Fibroblast of peridontal ligament (primary cell): Measurements from ENCODE around the gene POLR3K.
A peak's percentile ranks its signal among the peaks of the same experiment; 100 is the strongest.

Source experiments
- DNase-seq: peaks from one replicate; pipeline ENCODE4 v3.0.0-alpha.2; 2010; ENCODE audit errors: extremely low read depth

Gene POLR3K

DNA sequence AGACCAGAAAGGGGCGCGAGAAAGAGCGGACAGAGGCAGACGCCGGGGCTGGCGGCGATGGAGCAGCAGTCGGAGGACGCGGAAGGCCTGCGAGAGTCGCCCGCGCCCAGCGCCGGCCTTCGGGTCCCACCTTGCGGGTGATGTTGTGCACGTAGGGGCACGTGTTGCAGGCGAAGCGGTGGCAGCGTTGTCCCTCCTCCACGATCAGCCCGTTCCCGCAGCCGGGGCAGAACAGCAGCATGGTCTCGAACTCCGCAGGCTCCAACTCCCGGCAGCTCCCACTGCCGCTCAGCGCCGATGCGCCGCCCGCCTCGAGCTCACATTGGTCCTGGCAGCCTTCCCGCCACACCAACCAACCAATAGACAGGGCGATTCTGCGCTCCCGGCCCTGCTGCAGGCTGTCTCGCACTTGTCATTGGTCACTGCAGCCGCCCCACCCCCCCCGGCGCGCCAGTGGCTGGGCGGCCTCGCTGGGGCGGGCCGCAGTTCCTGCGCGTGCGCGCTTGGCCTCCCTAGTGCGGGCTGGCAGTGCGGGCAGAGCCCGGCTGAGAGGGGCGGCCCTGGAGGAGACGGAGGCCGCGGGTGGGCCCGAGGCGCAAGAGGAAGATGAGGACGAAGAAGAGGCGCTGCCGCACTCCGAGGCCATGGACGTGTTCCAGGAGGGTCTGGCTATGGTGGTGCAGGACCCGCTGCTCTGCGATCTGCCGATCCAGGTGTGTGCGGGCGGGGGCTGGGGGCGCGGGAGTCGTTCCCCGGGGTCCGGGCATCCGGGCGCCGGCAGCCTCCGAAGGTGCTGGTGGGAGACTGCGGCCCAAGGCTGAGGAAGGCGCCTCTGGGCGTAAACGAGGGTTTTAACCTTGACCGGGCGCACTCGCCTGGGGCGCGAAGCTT is at the start of gene POLR3K, which contains the start of gene SNRNP25:
Gene POLR3K, minus strand, starts transcription at position 263 of the 891 bp plus-strand sequence. Its CDS starts 22 bp downstream, at position 241.
Gene SNRNP25, plus strand, starts transcription at position 483 of the 891 bp plus-strand sequence. Its CDS starts 189 bp downstream, at position 672.
- DNase-seq, result peak; percentile 95

DNA sequence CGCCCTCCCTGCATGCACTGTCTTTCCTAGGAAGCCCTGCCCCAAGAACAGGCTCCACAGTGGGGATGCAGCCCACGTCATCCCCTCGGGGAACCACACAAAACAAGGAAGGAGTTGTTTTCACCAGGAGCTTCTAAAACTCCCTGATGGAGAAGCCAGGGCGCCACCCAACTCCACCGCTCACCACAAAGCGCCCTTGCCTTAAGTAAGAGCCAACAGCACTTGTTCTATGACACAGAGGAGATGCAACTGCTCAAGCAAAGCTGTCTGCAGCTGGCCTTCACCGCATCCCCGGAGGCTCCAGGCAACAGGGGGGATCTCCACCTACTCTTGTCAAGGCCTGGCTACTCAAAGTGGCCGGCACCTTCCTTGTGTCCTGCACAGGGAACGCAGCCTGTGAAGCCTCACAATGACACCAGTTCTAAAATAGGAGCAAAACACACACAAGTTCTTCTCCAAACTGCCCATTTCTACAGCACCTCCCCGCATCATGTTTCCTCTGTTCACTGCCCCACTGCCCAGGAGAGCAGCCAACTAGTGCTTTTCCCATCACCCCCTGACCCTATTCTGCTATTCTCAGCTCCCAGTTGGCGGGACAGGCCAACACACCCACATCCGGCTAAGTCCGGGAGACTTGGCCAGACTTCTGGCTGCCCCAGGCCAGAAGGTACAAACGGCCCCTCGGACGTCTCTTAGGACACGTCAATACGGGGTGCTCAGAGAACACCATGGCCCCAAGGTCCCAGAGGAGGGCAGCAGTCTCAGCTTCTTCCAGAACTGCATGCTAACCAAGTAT is 48.9 kb upstream of the POLR3K start:
- peak; percentile 61 for DNase-seq

DNA sequence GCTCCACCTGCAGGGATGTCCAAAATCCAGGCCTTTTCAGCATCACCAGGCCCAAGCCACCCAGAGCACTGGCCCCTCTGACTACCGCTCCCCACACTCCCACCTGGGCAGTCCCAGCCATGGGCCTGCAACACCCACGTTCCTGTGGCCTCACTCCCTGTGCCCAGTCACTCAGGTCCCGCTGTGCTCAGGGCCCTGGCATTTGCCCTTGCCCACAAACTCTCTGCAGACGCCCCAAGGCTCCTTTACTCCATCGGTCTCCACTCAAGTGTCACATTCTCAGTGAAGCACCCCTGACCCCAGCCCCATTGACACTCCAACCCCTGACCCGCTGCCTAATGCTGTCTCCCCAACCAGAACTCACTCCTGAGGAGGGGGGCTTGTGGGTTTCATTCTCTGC is 48.2 kb upstream of the POLR3K start:
- DNase-seq, result no peak

DNA sequence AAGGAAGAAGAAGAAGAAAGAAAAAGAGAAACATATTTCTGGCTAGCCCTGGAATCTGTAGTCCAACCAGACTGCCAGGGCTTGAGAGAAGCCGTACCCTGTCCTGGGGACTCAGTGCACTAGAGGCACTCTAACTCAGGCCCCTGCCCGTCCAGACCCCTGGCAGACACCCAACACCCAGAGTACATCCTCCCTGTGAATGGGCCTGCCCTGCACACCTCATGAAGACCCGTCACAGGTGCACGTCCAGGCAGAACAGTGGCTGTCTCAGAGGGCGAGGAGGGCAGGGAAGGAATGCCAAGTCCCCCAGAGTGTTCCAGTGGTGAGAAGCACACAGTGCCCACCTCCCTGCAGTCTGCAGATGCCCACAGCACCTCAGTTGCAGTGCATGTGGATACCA is 47.6 kb upstream of the POLR3K start:
- no peak for DNase-seq

GRCh38 chr16:97822-98221 is 44.4 kb upstream of the POLR3K start:
- DNase-seq, result no peak

DNA sequence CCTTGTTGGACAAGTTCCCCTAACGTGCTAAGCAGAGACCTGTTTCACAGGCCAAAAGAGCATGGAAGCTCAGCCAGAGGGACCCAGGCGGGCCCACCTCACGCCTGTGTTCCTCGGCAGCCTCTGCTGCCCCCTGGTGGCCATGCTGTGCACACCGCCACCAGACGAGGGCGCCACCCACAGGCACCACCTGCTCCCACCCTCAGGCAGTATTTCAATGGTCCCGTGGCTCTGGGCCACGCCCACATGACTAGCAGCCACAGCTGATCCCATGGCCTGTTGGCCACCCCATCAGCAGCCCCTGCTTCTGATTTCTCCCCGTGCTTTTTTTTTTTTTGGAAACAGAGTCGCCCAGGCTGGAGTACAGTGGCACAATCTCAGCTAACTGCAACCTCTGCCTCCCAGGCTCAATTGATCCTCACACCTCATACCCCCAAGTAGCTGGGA is 43.5 kb upstream of the POLR3K start:
- peak; percentile 81 for DNase-seq

- no peak for DNase-seq
These were observed 41.5 kb upstream of the POLR3K start for GRCh38 chr16:94918-95265.

- DNase-seq, result no peak
These were observed 39.3 kb upstream of the POLR3K start for GRCh38 chr16:92431-93339.

- DNase-seq, result peak; percentile 76
These were observed 38.1 kb upstream of the POLR3K start for GRCh38 chr16:91484-91883.

- no peak for DNase-seq
These were observed 36.2 kb upstream of the POLR3K start for GRCh38 chr16:89391-90302.

- no peak for DNase-seq
These were observed 35.2 kb upstream of the POLR3K start for GRCh38 chr16:88613-89012.

GRCh38 chr16:86483-86952 is 33.1 kb upstream of the POLR3K start:
- DNase-seq, result no peak

DNA sequence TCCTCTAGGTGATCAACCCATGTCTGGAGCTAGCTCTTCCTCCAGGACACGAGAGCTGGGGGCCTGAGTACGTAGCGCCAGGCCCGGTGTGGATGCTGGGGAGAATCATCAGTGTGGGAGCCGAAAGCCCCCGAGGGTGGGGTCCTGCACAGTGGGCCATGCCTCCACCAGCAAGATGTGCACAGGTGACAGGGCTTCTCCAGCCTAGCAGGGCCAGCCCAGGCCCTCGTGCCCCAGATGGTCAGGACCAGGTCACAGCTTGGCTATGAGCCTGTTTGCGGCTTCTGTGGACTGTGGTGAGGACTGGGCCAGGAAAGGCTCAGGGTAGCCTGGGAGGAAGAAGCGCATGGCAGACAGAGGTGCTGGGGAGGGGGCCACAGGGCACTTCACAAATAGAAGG is 32.5 kb upstream of the POLR3K start:
- no peak for DNase-seq

GRCh38 chr16:85407-85782 is 32.0 kb upstream of the POLR3K start:
- no peak for DNase-seq

GRCh38 chr16:84718-85406 is 31.5 kb upstream of the POLR3K start:
- peak; percentile 88 for DNase-seq

DNA sequence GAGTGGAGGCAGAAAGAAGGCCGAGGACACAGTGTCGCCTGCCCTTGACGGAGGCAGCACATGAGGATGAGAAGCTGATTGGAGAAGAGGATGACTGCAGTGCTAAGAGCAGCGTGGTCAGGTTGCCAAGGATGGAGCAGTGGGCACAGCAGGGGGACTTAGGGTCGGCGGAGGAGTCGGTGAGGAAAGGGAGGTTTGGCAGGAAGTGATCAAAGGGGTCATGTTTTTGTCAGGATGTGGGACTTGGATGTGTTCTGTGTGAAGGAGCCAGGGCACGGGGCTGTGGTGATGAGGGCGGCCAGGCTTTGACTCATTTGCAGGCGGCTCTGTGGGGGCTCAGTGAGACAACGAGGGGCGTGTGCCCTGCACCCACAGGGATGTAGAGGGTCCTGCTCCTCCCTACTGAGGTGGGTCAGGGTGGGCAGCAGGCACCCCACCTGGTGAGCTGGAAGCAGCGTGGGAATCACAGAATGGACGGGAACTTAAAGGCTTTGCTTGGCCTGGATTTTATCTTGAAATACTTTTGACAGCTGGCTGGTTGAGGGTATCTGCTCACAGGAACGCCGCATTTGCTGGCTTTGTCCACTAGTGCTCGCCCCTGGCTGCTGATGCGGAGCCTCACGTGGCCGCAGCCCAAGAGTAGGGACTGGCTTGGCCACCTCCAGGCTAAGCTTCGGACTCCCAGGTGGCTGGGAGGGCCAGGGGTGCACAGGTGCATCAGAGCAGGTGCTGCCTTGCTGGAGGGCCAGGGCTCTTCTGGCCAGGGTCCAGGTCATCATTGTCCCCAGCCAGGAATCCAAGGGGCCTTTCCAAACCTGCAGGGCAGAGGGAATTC is 30.6 kb upstream of the POLR3K start:
- DNase-seq, result no peak

- no peak for DNase-seq
These were observed 29.7 kb upstream of the POLR3K start for GRCh38 chr16:83060-83603.

GRCh38 chr16:79151-80054 is 26.0 kb upstream of the POLR3K start:
- no peak for DNase-seq
